ENCODE results near the gene GABRA5.
"Not testable (repeated sequence)": the region's sequence is repeated elsewhere in the genome, so short reads cannot be mapped to it uniquely, and the experiment has no call there.

GABRA5 gene

DNA sequence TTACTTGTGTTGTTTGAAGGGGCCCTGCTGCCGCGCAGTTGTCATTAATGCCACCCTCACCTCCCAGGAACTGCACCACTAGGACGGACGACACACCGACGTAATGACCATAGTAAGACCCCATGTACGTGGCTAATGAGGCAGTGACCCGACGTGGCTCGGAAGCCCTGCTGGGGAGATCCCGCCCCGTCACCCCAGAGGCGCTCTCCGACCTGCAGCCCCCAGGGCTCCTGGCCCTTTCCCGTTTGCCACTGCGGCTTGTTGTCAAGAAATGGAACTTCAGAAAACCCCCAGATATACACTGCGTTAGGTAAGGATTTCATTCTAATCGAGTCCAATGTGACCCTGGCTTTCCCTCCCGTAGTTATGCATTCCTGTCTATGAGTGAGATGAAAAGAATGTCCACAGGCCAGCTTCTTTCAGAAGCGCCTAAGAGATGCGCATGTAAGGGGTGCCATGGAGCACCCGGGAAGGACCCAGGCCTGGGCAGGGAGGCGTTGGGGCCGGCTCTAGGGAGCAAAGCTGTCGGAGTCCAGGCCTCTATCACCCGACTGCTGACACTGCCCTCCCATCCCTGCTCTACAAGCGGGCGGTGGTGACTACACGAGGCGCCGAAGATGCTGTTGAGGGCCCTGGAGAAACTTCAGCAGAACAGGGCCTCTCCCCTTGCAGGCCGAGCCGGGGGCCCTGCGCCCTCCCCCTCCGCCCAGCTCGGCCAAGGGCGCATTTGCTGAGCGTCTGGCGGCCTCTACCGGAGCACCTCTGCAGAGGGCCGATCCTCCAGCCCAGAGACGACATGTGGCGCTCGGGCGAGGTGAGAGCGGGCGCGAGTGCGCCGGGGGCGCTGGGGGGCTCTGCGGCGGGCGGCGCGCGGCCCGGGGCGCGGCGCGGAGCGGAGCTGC is at the start of gene GABRA5:
GABRA5 (plus strand) TSS at position 765 of the 902 bp plus-strand sequence. CDS start 2,187 bp downstream, outside the sequence.
- no peak for DNase-seq (ENCODE audit: low read depth in 1 of 2, low spot score in 1 of 2)

GRCh38 chr15:26831191-26831590 is 35.7 kb upstream of the GABRA5 start:
- not testable (repeated sequence) for DNase-seq (ENCODE audit: low read depth in 1 of 2, low spot score in 1 of 2)

- DNase-seq (ENCODE audit: low read depth in 1 of 2, low spot score in 1 of 2), result no peak
Observed at GRCh38 chr15:26831951-26832350, 34.9 kb upstream of the GABRA5 start.

GRCh38 chr15:26838742-26839460 is 28.0 kb upstream of the GABRA5 start:
- DNase-seq (ENCODE audit: low read depth in 1 of 2, low spot score in 1 of 2), result no peak

- no peak for DNase-seq (ENCODE audit: low read depth in 1 of 2, low spot score in 1 of 2)
Observed at GRCh38 chr15:26841514-26841913, 25.3 kb upstream of the GABRA5 start.

- DNase-seq (ENCODE audit: low read depth in 1 of 2, low spot score in 1 of 2), result no peak
Observed at GRCh38 chr15:26841941-26842340, 24.9 kb upstream of the GABRA5 start.

DNA sequence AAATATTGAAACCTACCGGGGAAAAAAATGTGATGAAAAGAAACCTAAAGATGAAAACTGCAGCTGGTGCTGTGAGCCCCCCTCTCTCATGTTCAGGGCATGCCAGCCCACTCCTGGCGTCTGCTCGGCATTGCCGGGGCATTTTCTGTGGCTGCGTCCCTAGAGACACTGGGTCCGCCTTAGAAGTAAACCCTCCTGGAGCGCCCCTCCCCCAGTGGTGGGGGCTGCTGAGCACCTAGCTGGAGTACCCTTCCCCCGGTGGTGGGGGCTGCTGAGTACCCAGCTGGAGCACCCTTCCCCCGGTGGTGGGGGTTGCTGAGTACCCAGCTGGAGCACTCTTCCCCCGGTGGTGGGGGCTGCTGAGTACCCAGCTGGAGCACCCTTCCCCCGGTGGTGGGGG is 24.5 kb upstream of the GABRA5 start:
- no peak for DNase-seq (ENCODE audit: low read depth in 1 of 2, low spot score in 1 of 2)

GRCh38 chr15:26844901-26845300 is 22.0 kb upstream of the GABRA5 start:
- no peak for DNase-seq (ENCODE audit: low read depth in 1 of 2, low spot score in 1 of 2)

DNA sequence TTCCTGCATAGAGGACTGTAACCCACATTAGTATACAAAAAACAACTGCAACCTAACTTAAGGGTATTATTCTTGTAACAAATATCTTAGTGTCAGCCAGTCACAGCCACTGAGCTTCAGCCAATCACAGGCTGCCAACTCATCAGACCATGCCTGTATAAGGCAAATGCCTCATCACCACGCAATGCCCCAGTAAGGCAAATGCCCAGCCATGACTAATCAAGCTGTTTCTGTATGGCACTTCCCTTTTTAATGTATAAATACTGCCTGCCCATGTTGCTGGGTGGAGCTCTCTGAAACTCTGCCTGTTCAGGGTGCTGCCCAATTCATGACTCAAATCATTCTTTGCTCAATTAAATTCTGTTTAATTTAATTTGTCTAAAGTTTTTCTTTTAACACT is 18.4 kb upstream of the GABRA5 start:
- no peak for DNase-seq (ENCODE audit: low read depth in 1 of 2, low spot score in 1 of 2)

- no peak for DNase-seq (ENCODE audit: low read depth in 1 of 2, low spot score in 1 of 2)
Observed at GRCh38 chr15:26850161-26850560, 16.7 kb upstream of the GABRA5 start.

GRCh38 chr15:26852980-26853379 is 13.9 kb upstream of the GABRA5 start:
- no peak for DNase-seq (ENCODE audit: low read depth in 1 of 2, low spot score in 1 of 2)

DNA sequence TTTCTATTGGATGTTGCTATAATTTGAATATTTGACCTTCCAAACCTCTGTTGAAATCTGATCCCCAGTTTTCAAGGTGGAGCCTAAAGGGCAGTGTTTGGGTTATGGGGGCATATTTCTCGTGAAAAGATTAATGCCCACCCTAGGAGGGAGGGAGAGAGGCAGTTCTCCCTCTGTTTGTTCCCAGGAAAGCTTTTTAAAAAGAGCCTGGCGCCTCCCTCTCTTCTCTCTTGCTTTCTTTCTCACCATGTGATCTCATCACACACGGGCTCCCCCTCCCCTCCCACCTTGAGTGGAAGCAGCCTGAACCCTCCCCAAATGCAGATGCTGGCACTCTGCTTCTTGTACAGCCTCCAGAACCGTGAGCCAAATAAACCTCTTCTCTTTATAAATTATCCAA is 12.4 kb upstream of the GABRA5 start:
- DNase-seq (ENCODE audit: low read depth in 1 of 2, low spot score in 1 of 2), result no peak

GRCh38 chr15:26864664-26865191 is 2.1 kb upstream of the GABRA5 start:
- no peak for DNase-seq (ENCODE audit: low read depth in 1 of 2, low spot score in 1 of 2)

DNA sequence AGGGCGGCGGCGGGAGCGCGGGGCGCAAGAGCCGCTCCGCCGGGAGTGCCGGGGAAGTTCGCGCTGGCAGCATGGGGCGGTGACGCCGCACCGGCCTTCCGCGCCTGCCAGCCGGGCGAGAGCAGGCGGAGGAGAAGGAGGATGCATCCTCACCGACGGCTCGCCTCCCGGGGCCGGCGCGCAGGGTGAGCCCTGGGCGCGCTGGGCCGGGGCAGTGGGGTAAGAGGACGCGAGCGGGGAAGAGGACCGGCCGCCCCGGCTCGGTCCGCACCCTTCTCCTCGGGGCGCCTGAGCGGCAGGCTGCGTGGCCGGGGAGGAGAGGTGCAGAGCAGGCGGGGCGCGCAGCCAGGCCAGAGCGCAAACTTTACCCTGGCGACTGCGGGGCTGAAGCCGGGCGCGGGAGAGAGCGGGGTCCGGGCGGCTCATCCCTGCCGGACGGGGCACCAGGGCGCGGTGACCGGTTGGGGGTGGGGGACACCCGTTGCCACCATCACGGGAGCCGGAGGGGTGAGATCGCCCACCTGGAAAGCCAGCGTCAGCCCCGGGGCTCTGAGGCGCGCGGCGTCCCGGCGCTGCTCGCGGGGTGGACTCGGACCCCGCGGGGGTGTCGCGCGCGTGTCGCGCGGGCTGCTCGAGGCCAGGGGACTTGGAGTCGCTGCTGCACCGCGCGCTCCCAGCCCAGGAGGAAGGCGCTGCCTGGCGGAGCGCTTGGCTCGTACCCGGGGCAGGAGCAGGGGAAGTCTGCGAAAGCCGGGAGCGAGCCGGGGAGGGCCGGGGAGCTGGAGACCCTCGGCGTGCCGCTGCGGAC is 542 bp downstream of the GABRA5 start:
- no peak for DNase-seq (ENCODE audit: low read depth in 1 of 2, low spot score in 1 of 2)

DNA sequence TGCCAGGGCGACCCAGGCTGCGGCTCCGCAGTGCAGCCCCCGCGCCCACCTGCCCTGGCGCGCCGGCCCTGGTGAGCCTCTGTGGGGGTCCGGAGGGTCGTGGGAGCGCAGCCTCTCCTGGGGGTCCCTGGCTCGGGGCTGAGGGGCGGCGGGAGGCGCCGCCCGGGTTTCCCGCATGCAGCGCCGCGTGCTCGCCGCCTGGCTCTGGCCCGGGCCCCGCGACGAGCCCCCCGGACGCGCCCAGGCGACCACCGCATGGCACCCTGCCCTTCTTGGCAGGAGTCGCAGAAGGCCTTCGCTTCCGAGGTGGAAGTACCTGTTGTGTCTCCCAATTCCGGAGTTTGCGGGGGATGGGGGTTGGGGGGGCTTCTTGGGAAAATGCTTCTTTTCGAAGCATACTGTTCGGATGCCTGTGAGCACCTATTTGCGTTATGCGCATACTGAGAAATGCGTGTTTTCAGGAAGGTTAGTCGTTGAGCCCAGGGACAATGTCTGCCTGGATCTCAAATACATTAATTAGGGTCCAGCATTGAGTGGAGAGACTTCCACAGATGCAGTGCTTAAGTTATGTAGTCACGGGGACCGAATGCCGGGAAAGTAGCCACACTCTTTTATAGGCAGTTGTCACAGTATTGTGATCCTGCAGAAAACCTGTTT is 1.3 kb downstream of the GABRA5 start:
- no peak for DNase-seq (ENCODE audit: low read depth in 1 of 2, low spot score in 1 of 2)

DNA sequence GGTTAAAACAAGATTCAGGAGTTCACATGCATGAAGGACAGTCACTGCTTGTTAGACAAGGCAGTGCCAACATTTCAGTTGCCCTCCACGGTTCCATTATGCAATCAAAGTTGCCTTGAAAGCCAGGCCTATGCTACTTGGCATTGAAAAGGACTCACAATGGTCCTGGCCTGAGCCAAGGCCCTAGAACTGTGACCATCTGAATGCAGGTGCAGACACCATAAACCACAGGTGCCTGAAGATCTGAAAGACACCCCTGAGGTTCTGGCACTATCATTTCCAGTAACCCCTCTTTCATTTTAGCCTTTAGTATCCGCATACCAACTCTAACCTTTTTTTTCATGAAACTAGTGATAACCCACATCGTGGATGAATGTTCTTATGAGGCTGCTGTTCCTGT is 2.8 kb downstream of the GABRA5 start:
- no peak for DNase-seq (ENCODE audit: low read depth in 1 of 2, low spot score in 1 of 2)

DNA sequence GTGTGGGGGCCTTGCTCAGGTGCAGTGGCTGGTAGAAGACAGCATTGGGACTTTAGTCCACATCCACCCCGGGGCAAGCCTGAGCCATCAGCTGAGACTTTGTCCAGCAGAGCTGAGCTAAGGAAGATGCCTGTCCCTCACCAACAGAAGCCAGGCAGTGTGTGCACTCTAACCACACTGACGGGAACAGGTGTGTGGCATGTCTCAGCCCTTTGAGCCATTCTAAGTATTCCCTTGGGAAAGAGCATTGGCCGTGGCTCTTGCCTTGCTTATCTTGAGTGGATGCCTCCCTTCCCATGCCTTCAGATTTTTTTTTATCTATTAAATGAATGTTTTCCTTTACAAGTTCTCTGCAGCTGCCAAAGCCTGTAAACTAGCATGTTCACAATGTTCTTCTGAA is 3.5 kb downstream of the GABRA5 start:
- DNase-seq (ENCODE audit: low read depth in 1 of 2, low spot score in 1 of 2), result no peak

DNA sequence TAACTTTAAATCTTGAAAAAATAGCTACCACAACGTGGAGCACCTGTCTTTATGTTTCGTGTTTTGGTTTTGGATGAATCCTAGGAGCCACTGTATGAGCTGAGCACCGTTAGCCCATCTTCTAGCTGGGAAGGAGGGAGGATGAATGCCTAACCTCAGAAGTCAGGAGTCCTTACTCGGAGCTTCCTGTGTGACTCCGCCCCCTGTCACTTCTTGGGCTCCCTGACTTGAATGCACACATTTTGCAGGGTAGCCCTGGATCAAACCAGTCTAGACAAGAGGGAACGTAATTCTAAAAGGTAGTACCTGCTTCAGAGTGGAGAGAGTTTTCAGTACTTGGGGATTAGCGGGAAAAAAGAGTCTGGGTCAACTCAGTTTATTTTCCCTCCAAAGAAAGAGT is 5.3 kb downstream of the GABRA5 start:
- no peak for DNase-seq (ENCODE audit: low read depth in 1 of 2, low spot score in 1 of 2)

GRCh38 chr15:26873846-26874245 is 7.0 kb downstream of the GABRA5 start:
- no peak for DNase-seq (ENCODE audit: low read depth in 1 of 2, low spot score in 1 of 2)

DNA sequence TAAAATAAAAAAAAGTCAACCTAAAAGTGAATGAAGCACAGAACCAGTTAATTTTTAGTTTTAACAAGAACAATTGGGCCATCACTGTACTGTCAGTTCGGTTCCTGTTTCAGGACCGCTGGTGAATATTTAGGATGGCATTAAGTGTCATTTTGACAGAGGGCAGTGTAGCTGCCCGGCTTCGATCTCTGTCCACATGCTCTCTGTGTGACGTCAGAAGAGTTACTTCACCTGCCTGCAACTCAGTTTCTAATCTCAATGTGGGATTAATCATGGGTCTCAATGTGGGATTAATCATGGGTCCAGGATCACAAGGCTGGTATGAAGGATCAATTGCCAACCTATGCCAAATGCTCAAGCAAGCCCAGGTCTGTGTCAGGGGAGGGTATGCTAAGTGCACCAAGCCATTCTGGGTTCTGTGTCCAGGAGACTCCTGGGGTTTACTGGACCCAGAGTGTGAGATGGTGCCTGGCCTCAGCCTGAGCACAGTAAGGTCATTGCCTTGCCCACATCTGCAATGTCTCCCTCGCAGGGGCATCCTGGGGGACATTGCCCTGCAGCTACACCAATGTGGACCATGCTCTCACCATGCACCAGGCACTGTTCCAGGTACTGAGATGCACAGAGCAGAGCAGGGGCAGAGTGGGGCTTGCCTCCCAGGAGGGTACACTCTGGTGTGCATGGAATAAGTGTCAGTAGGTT is 8.1 kb downstream of the GABRA5 start:
- DNase-seq (ENCODE audit: low read depth in 1 of 2, low spot score in 1 of 2), result no peak

Measured in activated T-helper 1 cell treated with anti-CD3 and anti-CD28 coated beads, Interleukin-2, amount 50 U/mL, for 16 hours (primary cell).